IPS DF 6.9 (cell line): ENCODE measurements around the gene ZNF385B.

ENCODE experiments used
- DNase-seq: peaks from one replicate; pipeline ENCODE4 v3.0.0-alpha.2; 2013; ENCODE audit warnings: low read depth, low spot score
- H3K27ac ChIP-seq: one replicate; pipeline ENCODE4 v1.5.1; 2013; ENCODE audit warnings: low read length, control low read depth
- H3K27me3 ChIP-seq: 2 replicates; pipeline ENCODE4 v1.6.1; 2013; ENCODE audit warnings: mild to moderate bottlenecking, low read length; ENCODE audit not compliant: control insufficient read depth, insufficient read depth
- H3K36me3 ChIP-seq: 2 replicates; pipeline ENCODE4 v1.6.1; 2013; ENCODE audit warnings: low read length; ENCODE audit not compliant: control insufficient read depth, insufficient read depth
- H3K4me1 ChIP-seq: 2 replicates; pipeline ENCODE4 v1.6.1; 2013; ENCODE audit warnings: low read length; ENCODE audit not compliant: control insufficient read depth, insufficient read depth
- H3K4me3 ChIP-seq: 2 replicates; pipeline ENCODE4 v1.5.1; 2013; ENCODE audit warnings: mild to moderate bottlenecking, low read length
- H3K9me3 ChIP-seq: 2 replicates; pipeline ENCODE4 v1.6.1; 2013; ENCODE audit warnings: low read length, inconsistent platforms; ENCODE audit not compliant: control insufficient read depth, insufficient read depth
- WGBS: extraction: QIAGEN DNeasy Blood & Tissue Kit; methylation state at CpG from one replicate; pipeline ENCODE4 v1.1.7; 2013; ENCODE audit warnings: mixed read lengths, missing lambda C conversion rate; ENCODE audit not compliant: insufficient read length, insufficient coverage; 5-methylcytosine and 5-hydroxymethylcytosine counted together

Gene ZNF385B

GRCh38 chr2:179555691-179556283 is 305.6 kb downstream of the ZNF385B start:
- WGBS, result no CpG with 5 or more reads among the region's 6 CpGs
- DNase-seq, result no peak
- no peaks in the 10 kb centered on the region for H3K9me3 ChIP-seq
- H3K27me3 ChIP-seq, result no peaks in the 10 kb centered on the region
- H3K27ac ChIP-seq, result no peak overlapping the region
- no peaks in the 10 kb centered on the region for H3K36me3 ChIP-seq
- H3K4me3 ChIP-seq, result no peak overlapping the region
- no peaks in the 10 kb centered on the region for H3K4me1 ChIP-seq

- Histone ChIP-seq H3K4me1 (no peaks in the 10 kb centered on the region), H3K4me3 (no peak overlapping the region), H3K27me3 (no peaks in the 10 kb centered on the region), H3K9me3 (no peaks in the 10 kb centered on the region), H3K36me3 (no peaks in the 10 kb centered on the region), H3K27ac (no peak overlapping the region)
- WGBS, result no CpG with 5 or more reads among the region's 4 CpGs
- DNase-seq, result no peak
Observed at GRCh38 chr2:179554639-179555386, 306.6 kb downstream of the ZNF385B start.

DNA sequence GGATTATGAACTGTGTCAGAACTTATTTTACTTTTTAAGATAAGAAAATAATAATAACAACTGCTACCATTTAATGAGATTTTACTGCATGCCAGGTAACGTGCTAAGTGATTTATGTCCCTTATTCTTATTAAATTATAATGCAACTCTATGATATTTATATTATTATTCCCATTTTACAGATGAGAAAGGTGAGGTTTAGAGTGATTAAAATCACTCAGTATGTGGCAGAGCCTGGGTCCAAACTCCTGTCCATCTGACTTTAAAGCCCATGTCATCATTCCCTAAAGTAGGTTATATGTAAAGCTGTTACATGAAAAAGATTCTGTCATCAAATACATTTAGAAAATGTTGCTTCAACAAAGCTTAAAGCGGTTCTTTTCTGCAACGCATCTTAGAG is 308.0 kb downstream of the ZNF385B start:
- Histone ChIP-seq H3K4me1 (no peaks in the 10 kb centered on the region), H3K27ac (no peak overlapping the region), H3K36me3 (no peaks in the 10 kb centered on the region), H3K4me3 (no peak overlapping the region), H3K9me3 (no peaks in the 10 kb centered on the region), H3K27me3 (no peaks in the 10 kb centered on the region)
- no CpG with 5 or more reads among the region's 3 CpGs for WGBS
- DNase-seq, result no peak

- no peak for DNase-seq
- Histone ChIP-seq H3K27ac (no peak overlapping the region), H3K9me3 (no peaks in the 10 kb centered on the region), H3K36me3 (no peaks in the 10 kb centered on the region), H3K27me3 (no peaks in the 10 kb centered on the region), H3K4me1 (no peaks in the 10 kb centered on the region), H3K4me3 (no peak overlapping the region)
- no CpG with 5 or more reads among the region's 1 CpG for WGBS
Observed at GRCh38 chr2:179551539-179552045, 309.8 kb downstream of the ZNF385B start.

- no peaks in the 10 kb centered on the region for H3K4me1 ChIP-seq
- no peaks in the 10 kb centered on the region for H3K36me3 ChIP-seq
- no peaks in the 10 kb centered on the region for H3K9me3 ChIP-seq
- no peak overlapping the region for H3K27ac ChIP-seq
- no peaks in the 10 kb centered on the region for H3K27me3 ChIP-seq
- no peak for DNase-seq
- no peak overlapping the region for H3K4me3 ChIP-seq
- WGBS, result no CpG with 5 or more reads among the region's 4 CpGs
Observed at GRCh38 chr2:179550849-179551248, 310.6 kb downstream of the ZNF385B start.

- no CpG with 5 or more reads among the region's 1 CpG for WGBS
- H3K27ac ChIP-seq, result no peak overlapping the region
- no peaks in the 10 kb centered on the region for H3K27me3 ChIP-seq
- H3K9me3 ChIP-seq, result no peaks in the 10 kb centered on the region
- peak; percentile 16 for DNase-seq
- H3K4me1 ChIP-seq, result no peaks in the 10 kb centered on the region
- no peaks in the 10 kb centered on the region for H3K36me3 ChIP-seq
- H3K4me3 ChIP-seq, result no peak overlapping the region
Observed at GRCh38 chr2:179550214-179550613, 311.2 kb downstream of the ZNF385B start.

DNA sequence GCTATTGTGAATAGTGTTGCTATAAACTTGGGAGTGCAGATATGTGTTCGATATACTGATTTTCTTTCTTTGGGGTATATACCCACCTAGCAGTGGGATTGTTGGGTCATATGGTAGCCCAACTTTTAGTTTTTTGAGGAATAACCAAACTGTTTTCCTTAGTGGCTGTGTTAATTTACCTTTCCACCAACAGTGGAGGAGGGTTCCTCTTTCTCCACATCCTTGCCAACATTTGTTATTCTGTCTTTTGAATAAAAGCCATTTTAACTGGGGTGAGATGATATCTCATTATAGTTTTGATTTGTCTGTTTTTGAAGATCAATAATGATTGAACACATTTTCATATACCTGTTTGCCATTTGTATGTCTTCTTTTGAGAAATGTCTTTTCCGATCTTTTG is 314.8 kb downstream of the ZNF385B start:
- no peaks in the 10 kb centered on the region for H3K36me3 ChIP-seq
- DNase-seq, result no peak
- H3K4me1 ChIP-seq, result no peaks in the 10 kb centered on the region
- H3K4me3 ChIP-seq, result no peak overlapping the region
- H3K9me3 ChIP-seq, result no peaks in the 10 kb centered on the region
- no peaks in the 10 kb centered on the region for H3K27me3 ChIP-seq
- H3K27ac ChIP-seq, result no peak overlapping the region
- no CpG with 5 or more reads among the region's 2 CpGs for WGBS

GRCh38 chr2:179545024-179545423 is 316.4 kb downstream of the ZNF385B start:
- Histone ChIP-seq H3K27me3 (no peaks in the 10 kb centered on the region), H3K9me3 (no peaks in the 10 kb centered on the region), H3K4me1 (no peaks in the 10 kb centered on the region), H3K4me3 (no peak overlapping the region), H3K27ac (no peak overlapping the region), H3K36me3 (no peaks in the 10 kb centered on the region)
- no CpG with 5 or more reads among the region's 2 CpGs for WGBS
- DNase-seq, result no peak

GRCh38 chr2:179543361-179543901 is 318.0 kb downstream of the ZNF385B start:
- Histone ChIP-seq H3K9me3 (no peaks in the 10 kb centered on the region; the same call in 1 of the 2 replicates), H3K27ac (no peak overlapping the region), H3K27me3 (no peaks in the 10 kb centered on the region), H3K4me3 (no peak overlapping the region), H3K4me1 (no peaks in the 10 kb centered on the region), H3K36me3 (no peaks in the 10 kb centered on the region)
- no CpG with 5 or more reads among the region's 3 CpGs for WGBS
- DNase-seq, result no peak

DNA sequence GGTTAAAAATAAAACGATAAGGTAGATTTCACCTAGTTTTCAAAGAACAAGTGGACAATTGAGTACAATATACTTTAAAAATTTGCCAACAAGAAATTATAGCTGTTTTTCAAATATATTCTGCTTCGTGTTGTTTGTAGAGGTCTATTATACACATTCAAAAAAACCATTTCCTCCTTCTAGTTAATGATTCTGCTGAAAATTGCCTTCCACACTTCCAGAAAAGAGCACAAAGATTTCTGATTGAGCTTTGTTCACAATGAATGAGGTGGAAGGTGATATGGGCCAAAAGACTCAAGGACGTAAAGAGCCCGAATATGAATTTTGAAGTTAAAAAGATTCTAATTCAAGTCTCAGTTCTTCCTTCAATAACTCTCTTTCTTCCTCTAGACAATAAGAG is 319.8 kb downstream of the ZNF385B start:
- no peak overlapping the region for H3K27ac ChIP-seq
- H3K27me3 ChIP-seq, result no peaks in the 10 kb centered on the region
- no peak for DNase-seq
- WGBS, result no CpG with 5 or more reads among the region's 4 CpGs
- no peak overlapping the region for H3K4me3 ChIP-seq
- H3K9me3 ChIP-seq, result no peaks in the 10 kb centered on the region; the same call in 1 of the 2 replicates
- H3K36me3 ChIP-seq, result no peaks in the 10 kb centered on the region
- H3K4me1 ChIP-seq, result no peaks in the 10 kb centered on the region
